ENCODE measurements around the gene SCAPER. TPM values are rescaled to one million over a fixed set of nuclear protein-coding genes. Genes with fewer than 3 reads are reported as not detected.
"Not testable (repeated sequence)": the region's sequence is repeated elsewhere in the genome, so short reads cannot be mapped to it uniquely, and the experiment has no call there.

SCAPER gene
- total RNA-seq, 1 donor from 2014 or later: 29.2 TPM

DNA sequence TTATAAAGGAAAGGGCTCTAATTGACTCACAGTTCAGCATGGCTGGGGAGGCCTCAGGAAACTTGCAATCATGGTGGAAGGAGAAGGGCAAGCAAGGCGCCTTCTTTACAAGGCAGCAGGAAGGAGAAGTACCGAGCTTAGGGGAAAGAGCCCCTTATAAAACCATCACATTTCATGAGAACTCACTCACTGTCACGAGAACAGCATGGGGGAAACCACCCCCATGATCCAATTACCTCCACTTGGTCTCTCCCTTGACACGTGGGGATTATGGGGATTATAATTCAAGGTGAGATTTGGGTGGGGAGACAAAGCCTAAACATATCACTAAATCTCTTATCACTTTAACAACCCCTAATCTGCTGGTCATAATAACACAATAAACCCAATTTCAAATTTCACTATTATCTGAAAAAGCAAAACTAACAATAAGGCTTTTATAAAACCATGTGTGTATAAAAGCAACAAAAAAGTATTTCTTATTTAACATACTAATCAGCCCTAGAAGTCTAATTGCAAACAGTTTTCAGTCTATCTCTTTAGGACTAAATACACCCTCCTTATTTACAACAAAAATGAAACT is 43.2 kb downstream of the SCAPER start:
- no peak for DNase-seq

- no peak for DNase-seq
These were observed 44.9 kb downstream of the SCAPER start for GRCh38 chr15:76860201-76860600.

GRCh38 chr15:76850367-76850766 is 54.8 kb downstream of the SCAPER start:
- not testable (repeated sequence) for DNase-seq

GRCh38 chr15:76846782-76847181 is 58.4 kb downstream of the SCAPER start:
- DNase-seq: no peak

- DNase-seq: no peak
These were observed 61.0 kb downstream of the SCAPER start for GRCh38 chr15:76844096-76844495.

GRCh38 chr15:76843269-76843668 is 61.9 kb downstream of the SCAPER start:
- DNase-seq: no peak

- DNase-seq: no peak
These were observed 64.2 kb downstream of the SCAPER start for GRCh38 chr15:76840830-76841460.

DNA sequence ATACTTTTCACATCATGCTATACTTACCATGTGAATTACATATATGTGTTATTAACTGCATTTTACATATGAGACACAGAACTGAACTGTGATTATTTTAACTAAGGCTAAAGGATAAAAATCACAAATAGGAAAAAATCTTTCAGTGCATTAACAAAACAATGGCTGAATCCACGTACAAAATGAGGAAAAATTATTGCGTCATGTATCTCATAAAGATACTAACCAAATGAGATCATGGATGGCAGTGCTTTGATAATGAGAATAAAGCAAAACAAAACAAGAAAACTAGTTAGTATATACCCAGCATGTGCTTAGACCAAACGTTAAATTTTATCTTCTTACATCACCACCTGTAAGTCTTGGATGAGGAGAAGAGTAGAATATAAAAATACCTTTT is 66.0 kb downstream of the SCAPER start:
- DNase-seq: no peak

GRCh38 chr15:76837474-76837873 is 67.7 kb downstream of the SCAPER start:
- no peak for DNase-seq

- no peak for DNase-seq
These were observed 75.2 kb downstream of the SCAPER start for GRCh38 chr15:76829939-76830338.

DNA sequence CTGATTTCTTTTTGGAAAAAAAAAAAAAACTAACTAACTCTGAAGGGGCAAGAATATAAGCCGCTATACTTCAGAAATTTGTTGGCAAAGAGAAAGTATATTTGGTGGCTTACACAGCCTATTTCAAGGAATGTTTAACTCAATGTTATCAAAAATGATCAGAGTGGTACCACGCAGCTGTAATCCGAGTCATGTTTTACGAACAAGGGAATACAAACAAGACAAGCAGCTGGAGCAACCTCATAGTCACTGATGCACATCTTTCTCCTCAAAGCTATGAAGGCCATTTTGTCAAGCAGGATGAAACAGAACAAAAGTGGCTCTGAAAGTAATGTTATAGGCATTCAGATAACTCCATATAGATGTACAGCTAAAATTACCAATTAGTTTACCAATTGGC is 81.2 kb downstream of the SCAPER start:
- no peak for DNase-seq

DNA sequence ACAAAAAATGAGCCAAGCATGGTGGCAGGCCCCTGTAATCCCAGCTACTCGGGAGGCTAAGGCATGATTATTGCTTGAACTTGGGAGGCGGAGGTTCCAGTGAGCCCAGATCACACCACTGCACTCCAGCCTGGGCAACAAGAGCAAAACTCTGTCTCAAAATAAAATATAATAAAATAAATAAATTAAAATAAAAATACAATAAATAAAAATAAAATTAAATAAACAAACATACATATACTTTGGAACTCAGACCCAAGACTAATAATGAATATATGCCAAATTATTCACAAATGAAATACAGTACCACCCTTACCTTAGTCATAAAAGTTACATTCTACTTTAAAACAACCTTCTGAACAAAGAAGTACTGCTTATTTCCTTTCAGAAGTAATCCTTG is 81.8 kb downstream of the SCAPER start:
- DNase-seq: no peak

DNA sequence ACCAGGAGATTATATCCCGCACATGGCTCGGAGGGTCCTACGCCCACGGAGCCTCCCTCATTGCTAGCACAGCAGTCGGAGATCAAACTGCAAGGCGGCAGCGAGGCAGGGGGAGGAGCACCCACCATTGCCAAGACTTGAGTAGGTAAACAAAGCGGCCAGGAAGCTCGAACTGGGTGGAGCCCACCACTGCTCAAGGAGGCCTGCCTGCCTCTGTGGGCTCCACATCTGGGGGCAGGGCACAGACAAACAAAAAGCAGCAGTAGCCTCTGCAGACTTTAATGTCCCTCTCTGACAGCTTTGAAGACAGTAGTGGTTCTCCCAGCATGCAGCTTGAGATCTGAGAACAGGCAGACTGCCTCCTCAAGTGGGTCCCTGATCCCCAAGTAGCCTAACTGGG is 86.2 kb downstream of the SCAPER start:
- DNase-seq: not testable (repeated sequence)

DNA sequence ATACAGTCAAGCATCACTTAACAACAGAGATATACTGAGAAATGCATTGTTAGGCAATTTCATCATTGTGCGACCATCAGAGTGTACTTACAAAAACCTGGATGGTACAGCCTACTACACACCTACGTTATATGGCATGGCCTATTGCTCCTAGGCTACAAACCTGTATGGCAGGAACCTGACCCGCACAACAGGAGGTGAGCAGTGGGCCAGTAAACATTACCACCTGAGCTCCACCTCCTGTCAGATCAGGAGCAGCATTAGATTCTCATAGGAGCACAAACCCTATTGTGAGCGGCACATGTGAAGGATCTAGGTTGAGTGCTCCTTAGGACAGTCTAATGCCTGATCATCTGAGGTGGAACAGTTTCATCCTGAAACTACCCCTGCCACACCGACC is 89.7 kb downstream of the SCAPER start:
- no peak for DNase-seq

GRCh38 chr15:76812381-76812780 is 92.8 kb downstream of the SCAPER start:
- DNase-seq: no peak

GRCh38 chr15:76809412-76810103 is 95.6 kb downstream of the SCAPER start:
- DNase-seq: no peak

DNA sequence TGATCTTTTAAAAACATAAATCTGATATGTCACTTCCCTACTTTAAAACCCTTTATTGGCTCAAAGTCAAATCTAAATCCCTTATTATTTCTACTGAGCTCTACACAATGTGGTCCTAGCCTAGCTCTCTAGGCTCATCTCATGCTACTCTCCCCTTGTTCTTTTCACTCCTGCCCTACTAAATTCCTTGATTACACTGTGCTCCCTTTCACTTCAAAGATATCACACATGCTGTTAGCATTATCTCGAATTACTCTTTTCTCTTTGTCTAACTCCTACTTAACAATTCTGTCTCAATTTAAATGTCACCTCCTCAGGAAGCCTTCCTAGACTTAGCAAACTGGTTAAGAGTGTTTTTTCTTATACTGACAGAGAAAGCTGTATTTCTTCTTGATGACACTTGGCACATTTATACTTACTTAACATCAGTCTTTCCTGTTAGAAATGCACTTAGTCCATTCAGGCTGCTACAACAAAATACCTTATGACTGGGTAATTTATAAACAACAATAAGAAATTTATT is 102.0 kb downstream of the SCAPER start:
- no peak for DNase-seq

DNA sequence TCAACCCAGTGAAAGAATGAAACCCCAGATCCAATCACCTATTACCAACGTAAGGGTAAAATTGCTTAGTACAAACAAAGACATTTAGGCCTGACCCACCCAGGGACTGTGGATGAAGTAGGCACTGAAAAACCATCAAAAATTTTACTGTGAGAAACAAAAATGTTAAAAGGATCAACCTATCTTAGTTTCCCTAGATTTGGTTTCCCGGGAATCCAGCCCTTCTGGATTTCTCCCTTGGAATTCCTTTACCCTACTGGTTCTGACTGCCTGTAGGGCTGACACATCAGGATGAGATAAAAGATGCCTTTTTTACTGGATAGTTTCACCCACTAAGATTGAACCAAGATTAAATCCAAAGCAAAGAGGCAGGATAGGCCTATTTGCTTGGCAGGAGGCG is 102.7 kb downstream of the SCAPER start:
- DNase-seq: no peak

- no peak for DNase-seq
These were observed 105.4 kb downstream of the SCAPER start for GRCh38 chr15:76799760-76800159.

DNA sequence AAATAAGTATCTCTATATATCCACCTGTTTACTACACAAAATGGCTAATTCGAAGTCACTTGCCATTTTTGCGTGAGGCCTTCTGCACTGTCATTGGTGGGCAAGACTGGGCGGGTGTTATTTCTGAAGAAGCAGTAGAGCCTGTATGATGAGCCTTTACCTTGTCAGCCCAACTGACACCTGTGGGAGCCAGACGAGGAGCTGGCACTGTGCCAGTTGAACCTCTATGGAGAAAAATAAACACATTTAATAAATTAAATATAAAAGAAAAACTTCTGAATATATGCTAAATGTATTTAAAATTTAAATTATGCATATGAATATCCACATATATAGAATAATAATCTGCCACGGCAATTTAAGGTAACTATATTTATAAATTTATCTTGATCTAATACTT is 109.9 kb downstream of the SCAPER start:
- DNase-seq: no peak

DNA sequence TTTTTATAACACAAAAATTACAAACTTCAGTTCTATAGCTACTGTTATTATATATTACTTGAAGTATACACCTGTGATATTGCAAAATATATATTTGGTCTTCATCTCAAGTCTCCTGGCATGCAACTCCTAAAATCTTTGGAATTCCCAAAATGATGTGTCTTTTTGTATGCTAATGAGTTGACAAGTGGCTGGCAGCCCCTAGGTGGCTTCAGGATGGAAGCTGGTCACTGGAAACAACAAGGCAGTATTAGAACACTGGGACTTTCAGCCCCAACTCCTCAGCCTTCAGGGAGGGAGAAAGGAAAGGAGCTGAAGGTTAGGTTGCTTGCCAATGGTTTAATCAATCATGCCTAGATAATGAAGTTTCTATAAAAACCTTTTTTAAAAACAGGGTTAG is 112.0 kb downstream of the SCAPER start:
- DNase-seq: no peak

- DNase-seq: no peak
These were observed 113.6 kb downstream of the SCAPER start for GRCh38 chr15:76791511-76791910.

DNA sequence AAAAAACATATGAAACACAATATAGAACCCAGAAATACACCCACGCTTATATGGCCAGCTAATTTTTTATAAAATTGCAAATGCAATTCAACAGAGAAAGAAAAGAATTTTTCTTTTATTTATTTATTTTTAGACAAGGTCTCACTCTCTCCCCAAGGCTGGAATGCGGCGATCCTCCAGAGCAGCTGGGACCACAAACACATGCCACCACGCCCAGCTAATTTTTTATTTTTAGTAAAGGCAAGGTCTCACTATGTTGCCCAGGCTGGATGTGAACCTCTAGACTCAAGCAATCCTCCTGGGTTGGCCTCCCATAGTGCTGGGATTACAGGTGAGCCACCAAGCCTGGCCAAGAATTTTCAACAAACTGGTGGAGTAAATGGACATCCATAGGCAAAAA is 117.9 kb downstream of the SCAPER start:
- DNase-seq: no peak

DNA sequence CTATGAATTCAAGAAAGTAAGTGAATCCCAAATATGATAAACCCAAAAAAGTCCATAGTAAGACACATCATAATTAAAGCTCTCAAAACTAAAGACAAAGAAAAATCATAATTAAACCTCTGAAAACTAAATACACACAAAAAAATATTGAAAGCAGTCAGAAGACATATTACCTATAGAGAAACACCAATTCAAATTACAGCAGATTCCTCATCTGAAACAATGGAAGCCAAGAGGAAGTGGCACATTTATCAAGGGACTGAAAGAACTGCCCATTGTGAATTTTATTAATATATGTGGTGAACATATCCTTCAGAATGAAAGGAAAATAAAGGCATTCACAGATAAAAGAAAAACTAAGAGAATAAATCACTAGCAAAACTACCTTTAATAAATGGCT is 128.2 kb downstream of the SCAPER start:
- no peak for DNase-seq

All from skin of body (tissue), 2 donors.